NB4 (cell line): ENCODE measurements around the gene HTR1D.
A peak's percentile ranks its signal among the peaks of the same experiment; 100 is the strongest.

Experiments
- DNase-seq: peaks from one replicate; pipeline ENCODE4 v3.0.0; 2010; ENCODE audit warnings: low read depth
- H3K4me3 ChIP-seq: one replicate; pipeline ENCODE4 v1.5.1; 2011; ENCODE audit warnings: mild to moderate bottlenecking, low read depth, low read length, moderate library complexity
- CTCF ChIP-seq: IDR thresholded peaks from one replicate; pipeline ENCODE4 v1.5.1; 2012; ENCODE audit warnings: low read depth, low read length
- MAX ChIP-seq: IDR thresholded peaks from 2 replicates; pipeline ENCODE4 v1.6.1; 2011; ENCODE audit warnings: low read depth, low read length
- MYC ChIP-seq: IDR thresholded peaks from 2 replicates; pipeline ENCODE4 v1.6.1; 2011; ENCODE audit warnings: low read depth, low read length
- POLR2A ChIP-seq: IDR thresholded peaks from 2 replicates; pipeline ENCODE4 v1.6.1; 2011; ENCODE audit warnings: mild to moderate bottlenecking; ENCODE audit not compliant: insufficient read length; ENCODE audit errors: extremely low read depth

Gene HTR1D

GRCh38 chr1:23247276-23247675 lies 30.0 kb upstream of the HTR1D start:
- TF ChIP-seq CTCF: no peak
- TF ChIP-seq MYC: no peak
- TF ChIP-seq MAX: no peak
- no peak for TF ChIP-seq POLR2A
- no peak overlapping the region for H3K4me3 ChIP-seq
- DNase-seq: no peak

GRCh38 chr1:23246274-23246673 lies 29.0 kb upstream of the HTR1D start:
- peak; percentile 8 for DNase-seq
- H3K4me3 ChIP-seq: no peak overlapping the region
- TF ChIP-seq POLR2A: no peak
- no peak for TF ChIP-seq MYC
- no peak for TF ChIP-seq CTCF
- no peak for TF ChIP-seq MAX

- TF ChIP-seq CTCF (no peak), POLR2A (no peak), MAX (no peak), MYC (no peak)
- DNase-seq: no peak
- H3K4me3 ChIP-seq: no peak overlapping the region
Observed at GRCh38 chr1:23244256-23244761, 27.0 kb upstream of the HTR1D start.

GRCh38 chr1:23242414-23242813 lies 25.1 kb upstream of the HTR1D start:
- no peak for TF ChIP-seq MYC
- no peak for TF ChIP-seq CTCF
- TF ChIP-seq POLR2A: no peak
- no peak for TF ChIP-seq MAX
- DNase-seq: peak; percentile 47

GRCh38 chr1:23239638-23240295 lies 22.5 kb upstream of the HTR1D start:
- H3K4me3 ChIP-seq: no peak overlapping the region
- TF ChIP-seq POLR2A (no peak), MYC (no peak), MAX (no peak), CTCF (no peak)
- DNase-seq: no peak

More at GRCh38 chr1:23242414-23242813, 25.1 kb upstream of the HTR1D start:
- H3K4me3 ChIP-seq: no peak overlapping the region
